Right atrium auricular region (tissue), 2 donors: ENCODE results near the gene PWWP2A. TPM values are rescaled to one million over a fixed set of nuclear protein-coding genes. Genes with fewer than 3 reads are reported as not detected.

Experiments
- DNase-seq: peaks from one replicate; pipeline ENCODE4 v3.0.0-alpha.2; 2019; ENCODE audit warnings: low spot score
- H3K27ac ChIP-seq, 2 donors: fragments of 200-600 bp; sonication (generic); 1 replicate in 1 of 2; 2 replicates in 1 of 2; pipeline ENCODE4 v1.5.1; 2016 to 2019
- H3K27me3 ChIP-seq, 2 donors: fragments of 200-600 bp; sonication (generic); one replicate each; pipeline versions ENCODE4 v1.5.1 to v1.6.0; 2017 to 2019
- H3K36me3 ChIP-seq: fragments of 200-600 bp; sonication (generic); one replicate; pipeline ENCODE4 v1.5.1; 2016
- H3K4me1 ChIP-seq, 2 donors: fragments of 200-600 bp; sonication (generic); one replicate each; pipeline versions ENCODE4 v1.5.1 to v1.6.0; 2017 to 2019
- H3K4me3 ChIP-seq, 2 donors: fragments of 200-600 bp; sonication (generic); 1 replicate in 1 of 2; 2 replicates in 1 of 2; pipeline ENCODE4 v1.5.1; 2017 to 2019; ENCODE audit warnings: mild to moderate bottlenecking in 1 of 2, moderate library complexity in 1 of 2
- H3K9me3 ChIP-seq, 2 donors: fragments of 200-600 bp; sonication (generic); one replicate each; pipeline ENCODE4 v1.5.1; 2019
- CTCF ChIP-seq, 2 donors: fragments of 200-600 bp; sonication (generic); IDR thresholded peaks; one replicate each; pipeline ENCODE4 v1.5.1; 2019; ENCODE audit warnings: antibody characterized with exemption in 2 of 2
- total RNA-seq, 2 donors: library from RNA; depleted of rRNA; stranded (reverse); fragments of >200 nt; gene quantifications; one replicate each; pipeline ENCODE4 v1.1.0, GENCODE V29; 2016

The PWWP2A gene
- total RNA-seq, 2 donors from 2014 or later, result 16.7 to 21.3 TPM

GRCh38 chr5:160044967-160045366 is 74.3 kb downstream of the PWWP2A start:
- no peak overlapping the region for H3K27ac ChIP-seq
- H3K4me3 ChIP-seq, result no peak overlapping the region
- TF ChIP-seq CTCF (IDR thresholded peaks at IDR 0.05), result no peak
- peaks cover 0 to 4% of the 10 kb centered on the region in 2 donors for H3K4me1 ChIP-seq
- H3K36me3 ChIP-seq, result peaks cover 22% of the 10 kb centered on the region
- no peaks in the 10 kb centered on the region for H3K9me3 ChIP-seq
- no peak for DNase-seq
- H3K27me3 ChIP-seq, result no peaks in the 10 kb centered on the region

- Histone ChIP-seq H3K27me3 (no peaks in the 10 kb centered on the region), H3K4me3 (no peak overlapping the region), H3K36me3 (peaks cover 17% of the 10 kb centered on the region), H3K4me1 (peaks cover 0 to 4% of the 10 kb centered on the region in 2 donors), H3K27ac (no peak overlapping the region), H3K9me3 (no peaks in the 10 kb centered on the region)
- no peak for DNase-seq
- TF ChIP-seq CTCF (IDR thresholded peaks at IDR 0.05), result no peak
Observed at GRCh38 chr5:160044391-160044804, 74.9 kb downstream of the PWWP2A start.

DNA sequence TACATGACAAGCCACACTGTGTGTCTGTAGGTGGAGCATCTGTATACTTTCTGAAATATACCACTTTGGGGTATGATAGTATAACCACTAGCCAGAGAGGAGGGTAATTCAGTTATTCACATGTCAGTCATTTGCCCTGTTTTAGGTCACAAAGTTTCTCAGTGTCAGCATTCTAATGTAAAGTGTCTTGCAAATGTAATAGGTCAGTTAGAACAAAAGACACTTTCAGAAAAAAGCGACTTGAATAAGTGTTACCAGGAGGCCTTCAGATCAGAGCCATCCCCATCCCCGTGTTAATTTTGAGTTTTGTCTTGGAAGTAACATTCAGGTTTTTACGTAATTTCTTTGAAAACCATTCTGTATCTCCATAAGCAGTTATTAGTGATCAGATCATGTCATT is 76.6 kb downstream of the PWWP2A start:
- Histone ChIP-seq H3K4me3 (no peak overlapping the region), H3K27me3 (no peaks in the 10 kb centered on the region), H3K27ac (no peak overlapping the region), H3K36me3 (peaks cover 17% of the 10 kb centered on the region), H3K9me3 (no peaks in the 10 kb centered on the region), H3K4me1 (peaks cover 0 to 4% of the 10 kb centered on the region in 2 donors)
- no peak for TF ChIP-seq CTCF (IDR thresholded peaks at IDR 0.05)
- no peak for DNase-seq

Other genes with a start within 250 kb of the PWWP2A start
- gene ADRA1B, start 203.0 kb downstream of the PWWP2A start, total RNA-seq, result 1 to 10 TPM; 3.4 to 3.5 TPM
- 10 to 100 TPM; 51.2 to 77.0 TPM for gene TTC1, start 110.3 kb downstream of the PWWP2A start, total RNA-seq
- gene FABP6, start 110.1 kb upstream of the PWWP2A start, total RNA-seq, result not detected
- 1 to 10 TPM; 2.7 to 5.5 TPM for gene CCNJL, start 193.1 kb upstream of the PWWP2A start, total RNA-seq